ENCODE results near the gene FAM227B.
A peak's percentile ranks its signal among the peaks of the same experiment; 100 is the strongest.

FAM227B gene

GRCh38 chr15:49430046-49430445, 190.6 kb downstream of the FAM227B start:
- Histone ChIP-seq H3K4me3 (ENCODE audit: insufficient read depth, low read depth, low read length, poor library complexity, severe bottlenecking) (no peak overlapping the region), H3K27me3 (replicated peaks; ENCODE audit: control insufficient read depth, insufficient read depth, low read length, poor library complexity, severe bottlenecking) (no peaks in the 10 kb centered on the region), H3K36me3 (ENCODE audit: control insufficient read depth, insufficient read depth, low read length) (no peaks in the 10 kb centered on the region), H3K4me1 (ENCODE audit: control insufficient read depth, insufficient read depth, low read length, poor library complexity, severe bottlenecking) (no peaks in the 10 kb centered on the region), H3K9me3 (ENCODE audit: control insufficient read depth, low read length) (no peaks in the 10 kb centered on the region), H3K27ac (ENCODE audit: insufficient read depth, low read length, poor library complexity, severe bottlenecking) (no peak overlapping the region)
- no peak for DNase-seq

- no peaks in the 10 kb centered on the region for H3K36me3 ChIP-seq (ENCODE audit: control insufficient read depth, insufficient read depth, low read length)
- H3K27ac ChIP-seq (ENCODE audit: insufficient read depth, low read length, poor library complexity, severe bottlenecking) = no peak overlapping the region
- H3K4me1 ChIP-seq (ENCODE audit: control insufficient read depth, insufficient read depth, low read length, poor library complexity, severe bottlenecking) = no peaks in the 10 kb centered on the region
- no peaks in the 10 kb centered on the region for H3K9me3 ChIP-seq (ENCODE audit: control insufficient read depth, low read length)
- no peaks in the 10 kb centered on the region for H3K27me3 ChIP-seq (replicated peaks; ENCODE audit: control insufficient read depth, insufficient read depth, low read length, poor library complexity, severe bottlenecking)
- DNase-seq = no peak
- H3K4me3 ChIP-seq (ENCODE audit: insufficient read depth, low read depth, low read length, poor library complexity, severe bottlenecking) = no peak overlapping the region
These were observed 192.1 kb downstream of the FAM227B start for GRCh38 chr15:49428409-49429095.

GRCh38 chr15:49427372-49427771, 193.2 kb downstream of the FAM227B start:
- Histone ChIP-seq H3K4me3 (ENCODE audit: insufficient read depth, low read depth, low read length, poor library complexity, severe bottlenecking) (no peak overlapping the region), H3K9me3 (ENCODE audit: control insufficient read depth, low read length) (no peaks in the 10 kb centered on the region), H3K36me3 (ENCODE audit: control insufficient read depth, insufficient read depth, low read length) (no peaks in the 10 kb centered on the region), H3K4me1 (ENCODE audit: control insufficient read depth, insufficient read depth, low read length, poor library complexity, severe bottlenecking) (no peaks in the 10 kb centered on the region), H3K27me3 (replicated peaks; ENCODE audit: control insufficient read depth, insufficient read depth, low read length, poor library complexity, severe bottlenecking) (no peaks in the 10 kb centered on the region), H3K27ac (ENCODE audit: insufficient read depth, low read length, poor library complexity, severe bottlenecking) (no peak overlapping the region)
- DNase-seq = no peak

GRCh38 chr15:49424954-49425353, 195.7 kb downstream of the FAM227B start:
- H3K9me3 ChIP-seq (ENCODE audit: control insufficient read depth, low read length) = no peaks in the 10 kb centered on the region
- H3K4me1 ChIP-seq (ENCODE audit: control insufficient read depth, insufficient read depth, low read length, poor library complexity, severe bottlenecking) = no peaks in the 10 kb centered on the region
- H3K36me3 ChIP-seq (ENCODE audit: control insufficient read depth, insufficient read depth, low read length) = no peaks in the 10 kb centered on the region
- H3K27ac ChIP-seq (ENCODE audit: insufficient read depth, low read length, poor library complexity, severe bottlenecking) = no peak overlapping the region
- no peak overlapping the region for H3K4me3 ChIP-seq (ENCODE audit: insufficient read depth, low read depth, low read length, poor library complexity, severe bottlenecking)
- H3K27me3 ChIP-seq (replicated peaks; ENCODE audit: control insufficient read depth, insufficient read depth, low read length, poor library complexity, severe bottlenecking) = no peaks in the 10 kb centered on the region
- no peak for DNase-seq

- DNase-seq = no peak
- H3K4me3 ChIP-seq (ENCODE audit: insufficient read depth, low read depth, low read length, poor library complexity, severe bottlenecking) = no peak overlapping the region
- no peaks in the 10 kb centered on the region for H3K36me3 ChIP-seq (ENCODE audit: control insufficient read depth, insufficient read depth, low read length)
- H3K4me1 ChIP-seq (ENCODE audit: control insufficient read depth, insufficient read depth, low read length, poor library complexity, severe bottlenecking) = no peaks in the 10 kb centered on the region
- H3K27ac ChIP-seq (ENCODE audit: insufficient read depth, low read length, poor library complexity, severe bottlenecking) = no peak overlapping the region
- H3K27me3 ChIP-seq (replicated peaks; ENCODE audit: control insufficient read depth, insufficient read depth, low read length, poor library complexity, severe bottlenecking) = no peaks in the 10 kb centered on the region
- no peaks in the 10 kb centered on the region for H3K9me3 ChIP-seq (ENCODE audit: control insufficient read depth, low read length)
These were observed 196.6 kb downstream of the FAM227B start for GRCh38 chr15:49423901-49424550.

GRCh38 chr15:49423021-49423420, 197.6 kb downstream of the FAM227B start, which contains the start of gene FGF7:
TSS of gene FGF7 (plus strand) at chr15:49423242. CDS start at chr15:49424298, 1,056 bp downstream.
- no peak for DNase-seq
- no peaks in the 10 kb centered on the region for H3K36me3 ChIP-seq (ENCODE audit: control insufficient read depth, insufficient read depth, low read length)
- H3K27me3 ChIP-seq (replicated peaks; ENCODE audit: control insufficient read depth, insufficient read depth, low read length, poor library complexity, severe bottlenecking) = no peaks in the 10 kb centered on the region
- H3K4me1 ChIP-seq (ENCODE audit: control insufficient read depth, insufficient read depth, low read length, poor library complexity, severe bottlenecking) = no peaks in the 10 kb centered on the region
- H3K4me3 ChIP-seq (ENCODE audit: insufficient read depth, low read depth, low read length, poor library complexity, severe bottlenecking) = no peak within 1 kb of the TSS
- no peaks in the 10 kb centered on the region for H3K9me3 ChIP-seq (ENCODE audit: control insufficient read depth, low read length)
- no peak within 1 kb of the TSS for H3K27ac ChIP-seq (ENCODE audit: insufficient read depth, low read length, poor library complexity, severe bottlenecking)

GRCh38 chr15:49421991-49422390, 198.6 kb downstream of the FAM227B start:
- Histone ChIP-seq H3K36me3 (ENCODE audit: control insufficient read depth, insufficient read depth, low read length) (no peaks in the 10 kb centered on the region), H3K4me1 (ENCODE audit: control insufficient read depth, insufficient read depth, low read length, poor library complexity, severe bottlenecking) (no peaks in the 10 kb centered on the region), H3K9me3 (ENCODE audit: control insufficient read depth, low read length) (no peaks in the 10 kb centered on the region), H3K27ac (ENCODE audit: insufficient read depth, low read length, poor library complexity, severe bottlenecking) (no peak overlapping the region), H3K27me3 (replicated peaks; ENCODE audit: control insufficient read depth, insufficient read depth, low read length, poor library complexity, severe bottlenecking) (no peaks in the 10 kb centered on the region), H3K4me3 (ENCODE audit: insufficient read depth, low read depth, low read length, poor library complexity, severe bottlenecking) (no peak overlapping the region)
- DNase-seq = peak in 1 of 3 donors; percentile 5

GRCh38 chr15:49418811-49419210, 201.8 kb downstream of the FAM227B start:
- no peaks in the 10 kb centered on the region for H3K4me1 ChIP-seq (ENCODE audit: control insufficient read depth, insufficient read depth, low read length, poor library complexity, severe bottlenecking)
- no peaks in the 10 kb centered on the region for H3K36me3 ChIP-seq (ENCODE audit: control insufficient read depth, insufficient read depth, low read length)
- no peaks in the 10 kb centered on the region for H3K9me3 ChIP-seq (ENCODE audit: control insufficient read depth, low read length)
- no peak for DNase-seq
- H3K27ac ChIP-seq (ENCODE audit: insufficient read depth, low read length, poor library complexity, severe bottlenecking) = no peak overlapping the region
- no peak overlapping the region for H3K4me3 ChIP-seq (ENCODE audit: insufficient read depth, low read depth, low read length, poor library complexity, severe bottlenecking)
- no peaks in the 10 kb centered on the region for H3K27me3 ChIP-seq (replicated peaks; ENCODE audit: control insufficient read depth, insufficient read depth, low read length, poor library complexity, severe bottlenecking)

- Histone ChIP-seq H3K27ac (ENCODE audit: insufficient read depth, low read length, poor library complexity, severe bottlenecking) (no peak overlapping the region), H3K4me3 (ENCODE audit: insufficient read depth, low read depth, low read length, poor library complexity, severe bottlenecking) (no peak overlapping the region), H3K27me3 (replicated peaks; ENCODE audit: control insufficient read depth, insufficient read depth, low read length, poor library complexity, severe bottlenecking) (no peaks in the 10 kb centered on the region), H3K36me3 (ENCODE audit: control insufficient read depth, insufficient read depth, low read length) (no peaks in the 10 kb centered on the region), H3K4me1 (ENCODE audit: control insufficient read depth, insufficient read depth, low read length, poor library complexity, severe bottlenecking) (no peaks in the 10 kb centered on the region), H3K9me3 (ENCODE audit: control insufficient read depth, low read length) (no peaks in the 10 kb centered on the region)
- no peak for DNase-seq
These were observed 205.0 kb downstream of the FAM227B start for GRCh38 chr15:49415638-49416037.

- DNase-seq = no peak
- H3K9me3 ChIP-seq (ENCODE audit: control insufficient read depth, low read length) = no peaks in the 10 kb centered on the region
- no peak overlapping the region for H3K27ac ChIP-seq (ENCODE audit: insufficient read depth, low read length, poor library complexity, severe bottlenecking)
- H3K27me3 ChIP-seq (replicated peaks; ENCODE audit: control insufficient read depth, insufficient read depth, low read length, poor library complexity, severe bottlenecking) = no peaks in the 10 kb centered on the region
- H3K4me3 ChIP-seq (ENCODE audit: insufficient read depth, low read depth, low read length, poor library complexity, severe bottlenecking) = no peak overlapping the region
- no peaks in the 10 kb centered on the region for H3K36me3 ChIP-seq (ENCODE audit: control insufficient read depth, insufficient read depth, low read length)
- no peaks in the 10 kb centered on the region for H3K4me1 ChIP-seq (ENCODE audit: control insufficient read depth, insufficient read depth, low read length, poor library complexity, severe bottlenecking)
These were observed 205.5 kb downstream of the FAM227B start for GRCh38 chr15:49415149-49415548.

All from effector memory CD4-positive, alpha-beta T cell (primary cell).